Smooth muscle cell (in vitro differentiated cells): ENCODE data around the gene RELCH. TPM values are rescaled to one million over a fixed set of nuclear protein-coding genes. Genes with fewer than 3 reads are reported as not detected.

Experiments
- DNase-seq: peaks from one replicate; lab custom pipeline; 2025; ENCODE audit not compliant: unreplicated experiment; lab: John Stamatoyannopoulos, UW
- H2AFZ ChIP-seq: fragments of 200-600 bp; sonication (generic); 2 replicates; pipeline ENCODE4 v1.6.0; 2016; ENCODE audit warnings: antibody characterized with exemption, low read depth, mild to moderate bottlenecking
- H3F3A ChIP-seq: fragments of 200-600 bp; sonication (generic); 2 replicates; pipeline ENCODE4 v1.6.0; 2017; ENCODE audit warnings: antibody characterized with exemption, low read depth
- H3K27ac ChIP-seq: fragments of 200-600 bp; sonication (generic); 2 replicates; pipeline ENCODE4 v1.5.1; 2016; ENCODE audit warnings: low read depth, mild to moderate bottlenecking
- H3K27me3 ChIP-seq: fragments of 200-600 bp; sonication (generic); 2 replicates; pipeline ENCODE4 v1.6.1; 2016; ENCODE audit warnings: low read depth, mild to moderate bottlenecking
- H3K36me3 ChIP-seq: fragments of 200-600 bp; sonication (generic); 2 replicates; pipeline ENCODE4 v1.5.1; 2016; ENCODE audit warnings: low read depth
- H3K4me1 ChIP-seq: fragments of 200-600 bp; sonication (generic); 2 replicates; pipeline ENCODE4 v1.5.1; 2016; ENCODE audit warnings: low read depth
- H3K4me2 ChIP-seq: fragments of 200-600 bp; sonication (generic); 2 replicates; pipeline ENCODE4 v1.6.0; 2016; ENCODE audit warnings: mild to moderate bottlenecking
- H3K4me3 ChIP-seq: fragments of 200-600 bp; sonication (generic); 2 replicates; pipeline ENCODE4 v1.5.1; 2016; ENCODE audit warnings: mild to moderate bottlenecking
- H3K79me2 ChIP-seq: fragments of 200-600 bp; sonication (generic); 2 replicates; pipeline ENCODE4 v1.6.0; 2016; ENCODE audit warnings: low read depth, mild to moderate bottlenecking
- H3K9ac ChIP-seq: fragments of 200-600 bp; sonication (generic); 2 replicates; pipeline ENCODE4 v1.6.0; 2016; ENCODE audit warnings: low read depth
- H3K9me3 ChIP-seq: fragments of 200-600 bp; sonication (generic); replicated peaks from 2 replicates; pipeline ENCODE4 v1.5.1; 2016; ENCODE audit warnings: low read depth
- H4K20me1 ChIP-seq: fragments of 200-600 bp; sonication (generic); 2 replicates; pipeline ENCODE4 v1.6.0; 2016; ENCODE audit warnings: low read depth
- CTCF ChIP-seq: fragments of 200-600 bp; sonication (generic); IDR thresholded peaks from 2 replicates; pipeline ENCODE4 v1.5.1; 2017; ENCODE audit warnings: borderline replicate concordance, mild to moderate bottlenecking, antibody characterized with exemption; ENCODE audit not compliant: insufficient read depth, poor library complexity, severe bottlenecking
- WGBS: methylation state at CpG from one replicate; pipeline ENCODE4 v1.1.7; 2016; ENCODE audit warnings: low lambda C conversion rate; 5-methylcytosine and 5-hydroxymethylcytosine counted together
- polyA plus RNA-seq: library from polyadenylated mRNA; unstranded; fragments of >200 nt; fragmentation: Nextera tagmentation; extraction: Ambion mirVana; gene quantifications from 2 replicates; pipeline ENCODE4 v1.2.1, GENCODE V29; 2016
- total RNA-seq: library from RNA; depleted of rRNA; stranded (reverse); fragments of >200 nt; gene quantifications from 2 replicates; pipeline ENCODE4 v1.2.3, GENCODE V29; 2014

Gene RELCH
- total and polyA plus RNA-seq, 2 experiments from 2014 or later = 3.6 to 19.2 TPM

GRCh38 chr18:62187543-62188510 is 772 bp downstream of the RELCH start:
- Histone ChIP-seq H2AFZ (peak overlapping the region; percentile 99), H3K4me3 (peak overlapping the region; percentile 96), H4K20me1 (peaks cover 48% of the 10 kb centered on the region), H3F3A (peaks cover 6% of the 10 kb centered on the region), H3K4me2 (peak overlapping the region; percentile 96), H3K9ac (peak overlapping the region; percentile 84), H3K36me3 (no peaks in the 10 kb centered on the region), H3K27ac (peak overlapping the region; percentile 56), H3K4me1 (peaks cover 16% of the 10 kb centered on the region), H3K9me3 (no peaks in the 10 kb centered on the region), H3K27me3 (no peaks in the 10 kb centered on the region), H3K79me2 (peaks cover 53% of the 10 kb centered on the region)
- no peak for TF ChIP-seq CTCF
- peak; percentile 16 for DNase-seq
- WGBS = 1% methylated on average over 51 of the region's 54 CpGs

- DNase-seq = no peak
- Histone ChIP-seq H3K79me2 (peaks cover 67% of the 10 kb centered on the region), H3K9ac (peak overlapping the region; percentile 84), H2AFZ (no peak overlapping the region), H3K4me1 (peaks cover 16% of the 10 kb centered on the region), H3K4me3 (peak overlapping the region; percentile 96), H3K27ac (no peak overlapping the region), H4K20me1 (peaks cover 57% of the 10 kb centered on the region), H3K4me2 (peak overlapping the region; percentile 96), H3K36me3 (no peaks in the 10 kb centered on the region), H3F3A (peaks cover 6% of the 10 kb centered on the region), H3K9me3 (no peaks in the 10 kb centered on the region), H3K27me3 (no peaks in the 10 kb centered on the region)
- no peak for TF ChIP-seq CTCF
- 59% methylated on average over 2 of the region's 2 CpGs for WGBS
Measured at GRCh38 chr18:62189208-62189607, 2.2 kb downstream of the RELCH start.

- TF ChIP-seq CTCF = peak; percentile 21
- no peak overlapping the region for H3K4me3 ChIP-seq
- no peaks in the 10 kb centered on the region for H3K36me3 ChIP-seq
- H4K20me1 ChIP-seq = peaks cover 87% of the 10 kb centered on the region
- H3F3A ChIP-seq = no peaks in the 10 kb centered on the region
- WGBS = 85% methylated on average over 7 of the region's 7 CpGs
- no peak overlapping the region for H3K9ac ChIP-seq
- no peaks in the 10 kb centered on the region for H3K9me3 ChIP-seq
- H3K4me1 ChIP-seq = no peaks in the 10 kb centered on the region
- H3K27me3 ChIP-seq = no peaks in the 10 kb centered on the region
- H3K4me2 ChIP-seq = no peak overlapping the region
- no peak for DNase-seq
- peaks cover 59% of the 10 kb centered on the region for H3K79me2 ChIP-seq
- no peak overlapping the region for H3K27ac ChIP-seq
- H2AFZ ChIP-seq = no peak overlapping the region
Measured at GRCh38 chr18:62196079-62196478, 9.0 kb downstream of the RELCH start.
